HG03575 (cell line): ENCODE results near the gene INPP5F.

Source experiments
- ATAC-seq: cut with Tn5 transposase; IDR thresholded peaks from one replicate; pipeline ENCODE4 v1.9.1; 2021; ENCODE audit not compliant: unreplicated experiment, insufficient number of reproducible peaks, low FRiP score; ENCODE audit errors: extremely low read depth

INPP5F gene

DNA sequence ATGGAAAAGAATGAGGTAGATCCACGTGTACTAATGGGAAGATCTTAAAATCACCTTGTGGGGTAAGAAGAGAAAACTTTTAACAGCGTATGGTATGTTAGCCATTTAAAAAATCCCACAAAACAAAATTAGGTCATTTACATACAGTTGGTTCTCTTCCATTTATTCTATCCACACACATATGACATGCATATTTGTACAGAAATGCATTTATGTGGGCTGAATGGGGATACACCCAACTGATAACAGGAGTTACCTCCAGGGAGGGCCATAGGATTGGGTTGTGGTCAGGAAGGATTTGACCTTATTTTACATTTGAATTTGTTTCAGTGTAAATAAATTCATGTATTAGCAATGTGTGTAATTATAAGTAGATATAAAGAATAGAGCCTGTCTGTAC, 75.3 kb downstream of the INPP5F start:
- no peak for ATAC-seq

DNA sequence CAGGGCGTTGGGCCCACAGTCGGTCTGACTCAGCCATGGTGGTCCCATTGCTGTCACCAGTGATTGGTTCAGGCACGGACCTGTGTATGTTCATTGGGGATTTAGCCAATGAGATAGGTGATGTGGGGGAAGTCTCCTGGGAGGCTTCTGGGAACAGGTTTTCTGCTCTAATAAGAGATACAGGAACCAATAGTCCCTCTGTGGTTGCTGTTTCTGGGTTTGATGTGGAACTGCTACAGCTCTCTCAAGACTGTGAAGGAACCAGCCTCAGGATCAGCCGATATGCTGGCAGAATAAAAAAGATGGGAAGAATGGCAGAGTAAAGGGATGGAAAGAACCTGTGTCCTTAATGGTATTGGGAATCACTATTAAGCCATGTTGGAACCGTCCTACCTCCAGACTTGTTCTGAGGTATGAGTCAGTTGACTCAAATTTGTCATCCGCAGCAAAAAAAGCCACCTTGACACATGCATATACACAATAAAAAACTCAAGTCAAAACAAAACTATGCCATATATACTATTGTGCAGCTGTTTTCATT, 76.2 kb downstream of the INPP5F start:
- ATAC-seq, result no peak

DNA sequence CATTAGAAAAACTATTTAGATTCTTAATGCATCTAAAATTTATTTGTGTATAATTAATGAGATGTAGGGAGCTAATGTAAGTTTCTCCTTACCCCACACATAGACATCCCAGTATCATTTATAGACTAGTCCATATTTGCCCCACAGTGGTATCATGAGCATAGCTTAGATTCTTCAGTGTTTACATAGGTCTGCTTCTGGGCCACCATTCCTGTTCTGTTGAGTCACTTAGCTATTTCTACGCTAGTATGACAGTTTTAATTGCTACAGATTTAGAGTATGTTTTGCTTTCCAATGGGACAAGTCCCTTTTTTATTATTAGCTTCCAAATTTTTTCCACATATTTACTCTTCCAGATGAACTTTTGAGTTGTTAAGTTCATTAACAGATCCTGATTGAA, 77.4 kb downstream of the INPP5F start:
- no peak for ATAC-seq

DNA sequence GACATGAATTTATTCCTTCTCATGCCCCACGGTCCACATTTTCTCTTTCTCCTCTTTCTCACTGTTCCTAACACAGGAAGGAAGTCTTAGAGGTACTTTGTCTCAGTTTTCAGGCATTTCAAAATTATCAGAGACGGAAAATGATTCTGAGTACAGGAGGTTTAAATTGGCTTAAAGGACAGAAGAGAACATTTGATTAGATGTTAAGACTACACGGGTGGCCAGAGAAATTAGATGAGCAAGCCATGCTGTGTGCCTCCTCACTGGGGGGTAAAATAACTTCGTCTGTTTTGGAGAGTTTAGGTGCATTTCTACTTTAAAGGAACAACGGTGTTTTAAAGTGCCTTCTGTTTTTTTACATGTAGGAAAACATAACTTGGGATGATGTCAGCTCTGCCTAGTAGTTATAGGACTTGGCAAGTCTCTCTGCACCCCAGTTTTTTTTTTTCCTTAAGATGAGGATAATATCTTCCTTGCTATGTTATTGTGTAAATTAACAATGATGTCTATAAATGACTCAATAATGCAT, 79.9 kb downstream of the INPP5F start:
- ATAC-seq, result no peak

DNA sequence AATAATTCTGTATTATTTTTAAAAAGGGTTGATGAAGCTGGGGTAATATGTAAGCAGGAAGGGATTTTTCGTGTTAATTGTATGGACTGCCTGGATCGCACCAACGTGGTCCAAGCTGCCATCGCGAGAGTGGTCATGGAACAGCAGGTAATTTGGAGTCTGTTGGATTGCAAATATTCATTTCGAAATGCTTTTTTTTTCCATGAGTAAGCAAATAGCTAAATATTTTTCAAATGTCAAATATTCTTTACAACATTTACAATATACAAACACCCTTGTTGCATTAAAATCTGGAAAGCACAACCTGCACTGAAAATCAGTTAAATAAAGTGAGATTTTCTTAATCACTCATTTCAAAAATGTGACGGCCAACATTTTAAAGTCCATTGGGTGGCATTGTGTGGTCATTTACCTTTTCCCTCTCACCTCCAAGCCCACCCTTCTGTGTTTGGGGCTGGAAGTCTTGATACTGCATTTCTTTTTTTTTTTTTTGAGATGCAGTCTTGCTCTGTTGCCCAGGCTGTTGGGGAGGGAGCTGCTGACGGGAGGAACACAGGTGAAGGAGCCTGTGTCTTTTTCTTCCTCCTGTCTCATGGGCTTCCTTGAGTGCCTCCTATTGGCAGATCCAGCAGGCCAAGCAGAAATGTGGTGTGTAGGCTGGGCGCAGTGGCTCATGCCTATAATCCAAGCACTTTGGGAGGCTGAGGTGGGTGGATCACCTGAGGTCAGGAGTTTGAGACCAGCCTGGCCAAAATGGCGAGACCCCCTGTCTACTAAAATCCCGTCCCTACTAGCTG, 80.7 kb downstream of the INPP5F start:
- no peak for ATAC-seq

DNA sequence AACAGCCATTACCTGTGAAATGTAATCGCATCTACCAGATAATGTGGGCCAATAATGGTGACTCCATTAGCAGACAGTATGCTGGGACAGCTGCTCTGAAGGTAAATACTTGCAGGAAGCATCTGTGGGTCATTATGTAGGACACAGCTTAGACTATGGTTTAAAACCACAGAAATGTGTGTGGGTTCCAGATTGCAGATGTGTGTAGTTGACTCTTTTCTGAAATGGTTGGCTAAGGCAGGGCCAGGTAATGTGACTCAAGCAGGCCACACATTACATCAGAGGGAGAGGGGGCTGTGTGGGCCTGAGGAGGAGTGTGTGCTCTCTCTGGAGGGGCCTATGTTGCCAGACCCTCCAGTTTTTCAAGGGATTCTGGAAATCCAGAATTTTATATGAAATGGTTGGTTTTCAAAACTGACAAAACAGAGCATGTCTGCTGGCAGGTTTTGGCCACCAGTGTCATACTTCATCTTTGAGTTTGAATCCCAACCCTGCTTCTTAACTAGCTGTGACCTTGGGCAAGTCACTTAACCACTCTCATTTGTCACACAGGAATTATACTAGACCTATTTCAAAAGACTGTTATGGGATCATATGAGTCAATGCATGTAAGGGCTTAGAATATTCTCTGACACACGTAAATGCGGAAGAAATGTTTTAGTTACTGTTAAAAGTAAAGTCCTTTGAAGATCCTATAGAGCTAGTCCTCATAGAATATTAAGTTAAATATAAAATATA, 82.3 kb downstream of the INPP5F start:
- ATAC-seq, result no peak

DNA sequence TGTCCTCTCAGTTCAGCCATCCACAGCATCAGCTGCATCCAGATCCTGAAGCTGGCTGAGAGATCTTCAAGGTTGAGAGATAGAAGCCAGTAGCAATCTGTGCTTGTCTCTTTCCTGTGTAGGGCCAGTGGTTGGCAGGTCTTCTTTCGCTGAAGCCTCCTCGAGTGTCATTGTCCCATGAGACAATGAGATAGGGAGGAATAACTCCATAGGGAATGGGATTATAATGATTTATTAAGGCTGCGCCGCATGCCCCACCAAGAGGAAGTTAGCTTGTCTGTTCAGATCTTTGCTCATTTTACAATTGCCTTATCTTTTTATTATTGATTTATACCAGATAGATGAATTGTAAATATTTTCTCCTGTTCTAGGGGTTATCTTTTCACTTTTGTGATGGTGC, 85.3 kb downstream of the INPP5F start:
- ATAC-seq, result no peak

DNA sequence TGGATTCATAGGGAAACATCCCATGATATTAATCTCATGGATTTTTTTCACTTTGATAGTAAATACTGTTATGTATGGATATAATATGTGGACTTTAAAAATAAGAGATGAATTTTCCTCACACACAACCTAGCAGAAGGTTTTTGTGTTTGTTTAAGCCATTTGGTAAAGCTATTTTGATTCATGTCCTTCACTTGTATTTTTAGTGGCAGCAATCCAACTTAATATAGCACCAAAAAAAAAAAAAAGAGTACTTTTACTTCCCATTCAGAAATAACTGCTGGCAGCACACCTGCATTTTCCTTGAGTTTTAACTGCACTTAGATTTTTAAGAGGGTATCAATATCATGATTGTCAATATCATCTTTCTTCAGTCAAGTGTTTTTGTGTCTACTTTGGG, 86.8 kb downstream of the INPP5F start:
- no peak for ATAC-seq

DNA sequence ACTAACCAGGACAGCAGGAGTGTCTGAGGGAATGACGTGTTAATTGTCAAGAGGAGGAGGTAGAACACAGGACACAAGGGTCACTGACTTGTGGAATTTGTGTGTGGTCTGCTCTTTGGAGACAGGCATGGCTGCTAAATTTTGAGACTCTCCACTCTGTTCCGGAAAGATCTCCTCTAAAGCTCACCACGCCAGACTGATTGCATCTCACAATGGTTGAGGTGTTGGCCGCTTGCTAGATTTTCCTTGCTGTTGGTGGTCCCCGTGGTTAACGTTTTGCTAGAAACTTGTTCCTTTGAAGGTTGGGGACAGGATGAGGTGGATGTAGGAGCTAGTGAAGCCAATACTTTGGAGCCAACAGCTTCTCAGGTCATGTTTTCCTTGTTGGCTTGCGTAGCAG, 89.8 kb downstream of the INPP5F start:
- no peak for ATAC-seq

DNA sequence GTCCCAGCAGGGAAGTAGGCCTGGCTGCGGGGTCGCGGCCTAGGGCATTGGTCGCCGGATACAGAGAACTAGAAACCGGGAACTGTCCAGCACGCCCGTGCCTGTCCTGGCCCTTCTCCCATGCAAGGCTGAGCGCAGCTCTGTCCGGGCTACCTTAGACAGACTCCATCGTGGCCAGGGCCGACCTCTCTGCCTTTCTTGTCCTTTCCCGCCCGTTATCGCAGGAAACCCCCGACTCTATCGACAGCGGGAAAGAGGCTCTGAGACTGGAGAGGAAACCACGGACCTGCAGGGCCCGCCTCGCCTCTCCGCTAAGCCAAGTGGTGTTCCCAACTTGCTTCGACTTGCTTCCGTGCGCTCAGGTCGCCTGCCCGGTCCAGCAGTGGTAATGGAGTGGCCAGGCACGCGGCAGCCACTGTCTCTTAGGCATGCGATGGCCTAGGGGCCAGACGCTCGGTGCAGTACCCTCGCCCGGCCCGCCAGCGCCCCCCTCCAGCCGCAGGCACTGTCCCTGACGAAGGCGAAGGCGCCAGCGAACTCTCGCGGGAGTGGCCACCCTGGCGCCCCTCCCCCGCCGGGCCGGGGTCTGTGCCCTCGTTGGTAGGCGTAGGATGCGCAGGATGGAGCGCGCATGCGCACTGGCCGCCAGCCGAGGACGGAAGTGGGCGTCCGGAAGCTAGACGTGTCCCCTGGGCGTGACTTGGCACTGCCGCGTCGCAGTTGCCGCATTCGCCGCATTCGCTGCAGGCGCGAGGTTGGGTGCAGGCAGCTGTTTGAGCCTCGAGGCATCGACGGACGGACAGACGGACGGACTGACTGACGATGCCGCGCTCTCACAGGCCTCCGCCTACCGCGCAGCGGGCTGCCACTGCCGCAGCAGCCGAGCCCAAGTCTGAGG, 92.4 kb downstream of the INPP5F start:
- ATAC-seq, result no peak

DNA sequence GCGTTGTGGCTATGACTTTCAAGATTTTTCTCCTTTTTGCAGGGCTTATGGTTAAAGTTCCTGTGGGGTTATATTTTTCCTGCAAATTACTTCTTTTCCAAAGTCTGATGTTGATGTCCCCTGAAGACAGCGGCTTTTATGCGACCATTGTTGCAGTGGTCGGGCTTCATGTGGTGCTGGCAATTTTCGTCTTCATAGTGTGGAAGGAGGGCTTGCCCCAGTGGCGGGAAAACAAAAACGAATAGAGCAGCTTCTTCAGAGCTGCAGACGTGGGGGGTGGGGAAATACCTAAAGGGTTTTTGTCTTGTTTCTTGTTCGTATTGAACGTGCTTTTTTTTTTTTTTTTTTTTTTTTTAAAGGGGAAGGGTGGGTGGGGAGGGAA, 93.0 kb downstream of the INPP5F start:
- no peak for ATAC-seq

DNA sequence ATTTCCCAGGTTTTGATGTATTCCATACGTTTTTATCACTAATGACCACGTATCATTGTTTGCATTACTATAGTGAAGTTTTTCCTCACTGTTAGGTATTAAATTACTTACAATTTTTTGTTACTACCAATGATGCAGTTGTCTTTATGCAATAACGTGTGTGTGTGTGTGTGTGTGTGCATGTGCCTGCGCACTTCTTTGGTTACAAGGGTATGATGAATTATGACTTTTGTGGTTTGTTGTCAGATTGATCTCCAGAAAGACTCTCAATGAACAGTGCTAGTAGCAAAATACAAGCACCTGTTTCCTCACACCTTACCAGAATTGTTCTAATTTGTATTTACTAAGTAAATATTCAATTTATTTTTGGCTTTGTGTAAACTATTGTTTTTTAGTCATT, 95.3 kb downstream of the INPP5F start:
- no peak for ATAC-seq

DNA sequence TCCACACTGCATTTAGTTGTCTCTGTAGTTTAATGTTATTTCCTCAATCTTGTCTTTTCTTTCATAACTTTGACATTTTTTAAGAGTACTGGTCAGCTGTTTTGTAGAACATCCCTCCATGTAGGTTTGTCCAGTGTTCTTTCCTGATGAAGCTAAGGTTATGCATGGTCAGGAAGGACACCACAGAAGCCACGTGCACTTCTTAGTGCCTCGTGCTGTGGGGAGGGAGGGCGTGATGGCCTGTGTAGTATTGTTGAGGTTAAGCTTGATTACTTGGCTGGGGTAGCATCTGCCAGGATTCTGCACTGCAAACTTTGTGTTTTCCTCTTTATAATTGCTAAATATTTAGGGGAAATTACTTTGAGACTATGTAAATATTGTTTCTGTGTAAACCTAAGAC, 98.4 kb downstream of the INPP5F start:
- no peak for ATAC-seq

DNA sequence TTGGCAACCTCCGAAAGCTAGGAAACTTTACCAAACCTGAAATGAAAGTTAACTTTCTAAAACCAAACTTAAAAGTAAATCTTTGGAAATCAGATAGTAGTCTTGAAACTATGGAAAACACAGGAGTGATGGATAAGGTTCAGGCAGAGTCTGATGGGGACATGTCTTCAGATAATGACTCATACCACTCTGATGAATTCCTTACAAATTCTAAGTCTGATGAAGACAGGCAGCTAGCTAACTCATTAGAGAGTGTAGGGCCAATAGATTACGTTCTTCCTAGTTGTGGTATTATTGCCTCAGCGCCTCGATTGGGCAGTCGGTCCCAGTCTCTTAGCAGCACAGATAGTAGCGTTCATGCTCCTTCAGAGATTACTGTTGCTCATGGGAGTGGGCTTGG, 100.9 kb downstream of the INPP5F start:
- no peak for ATAC-seq

DNA sequence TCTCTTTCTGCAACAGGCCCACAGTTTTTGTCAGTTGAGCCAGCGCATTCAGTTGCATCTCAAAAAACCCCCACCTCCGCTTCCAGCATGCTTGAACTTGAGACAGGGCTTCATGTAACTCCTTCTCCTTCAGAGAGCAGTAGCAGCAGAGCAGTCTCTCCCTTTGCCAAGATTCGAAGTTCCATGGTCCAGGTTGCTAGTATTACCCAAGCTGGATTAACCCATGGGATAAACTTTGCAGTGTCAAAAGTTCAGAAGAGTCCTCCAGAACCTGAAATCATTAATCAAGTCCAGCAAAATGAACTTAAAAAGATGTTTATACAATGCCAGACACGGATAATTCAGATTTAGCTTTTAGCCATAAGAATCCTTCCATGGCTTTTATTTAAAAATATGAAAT, 101.6 kb downstream of the INPP5F start:
- no peak for ATAC-seq

DNA sequence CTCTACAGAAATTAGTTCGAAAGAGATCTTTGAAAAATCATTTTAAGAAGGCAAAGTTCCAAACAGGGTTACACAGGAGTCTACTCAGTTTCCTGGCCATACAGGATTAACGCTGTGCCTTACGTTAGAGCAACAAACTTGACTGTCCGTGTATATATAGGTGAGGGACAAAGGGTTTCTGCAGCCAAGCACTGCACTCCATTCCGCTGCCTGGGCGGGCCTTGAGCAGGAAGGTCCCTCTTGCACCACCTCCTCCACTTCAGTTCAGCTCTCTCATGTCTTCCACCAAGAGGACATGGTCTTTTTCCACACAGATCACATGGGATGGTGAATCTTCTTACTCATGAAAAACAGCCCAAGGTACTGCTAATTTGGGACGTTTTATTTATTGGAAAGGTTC, 103.6 kb downstream of the INPP5F start:
- ATAC-seq, result no peak

DNA sequence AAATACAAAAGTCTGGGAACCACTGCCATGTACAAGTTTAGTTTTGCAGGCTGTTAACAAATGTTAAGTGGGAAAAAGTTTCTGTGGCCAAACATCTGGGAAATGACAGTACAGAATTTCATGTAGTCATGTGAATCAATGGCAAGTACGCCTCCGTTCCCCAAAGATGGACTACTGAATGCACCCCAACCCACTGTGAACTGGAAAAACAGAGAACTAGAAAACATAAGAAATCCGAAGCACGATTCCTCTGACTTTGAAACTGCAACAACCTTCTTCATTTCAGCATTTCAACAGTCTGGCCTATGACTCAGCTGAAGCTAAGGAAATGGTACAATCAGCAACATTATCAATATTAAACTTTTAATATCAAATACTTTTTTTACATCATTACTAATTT, 105.0 kb downstream of the INPP5F start:
- ATAC-seq, result no peak

DNA sequence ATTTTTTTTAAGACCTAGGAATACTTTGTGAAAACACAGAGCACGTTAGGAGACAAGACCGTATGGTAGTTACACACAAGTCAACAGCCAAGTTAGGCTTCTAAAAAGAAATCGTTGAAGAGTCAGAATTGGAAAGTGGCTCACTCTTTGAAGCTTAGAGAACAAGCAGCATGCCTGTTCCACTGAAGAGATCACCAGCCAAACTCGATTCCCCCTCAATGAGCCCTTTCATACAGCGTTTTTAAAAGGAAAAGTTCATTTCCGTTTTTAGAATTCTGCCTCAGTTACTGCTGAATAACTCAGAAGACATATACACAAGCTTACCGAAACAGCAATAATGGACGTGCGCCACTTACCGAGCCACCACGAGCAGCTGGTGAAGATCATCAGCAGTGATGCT, 105.8 kb downstream of the INPP5F start:
- no peak for ATAC-seq

DNA sequence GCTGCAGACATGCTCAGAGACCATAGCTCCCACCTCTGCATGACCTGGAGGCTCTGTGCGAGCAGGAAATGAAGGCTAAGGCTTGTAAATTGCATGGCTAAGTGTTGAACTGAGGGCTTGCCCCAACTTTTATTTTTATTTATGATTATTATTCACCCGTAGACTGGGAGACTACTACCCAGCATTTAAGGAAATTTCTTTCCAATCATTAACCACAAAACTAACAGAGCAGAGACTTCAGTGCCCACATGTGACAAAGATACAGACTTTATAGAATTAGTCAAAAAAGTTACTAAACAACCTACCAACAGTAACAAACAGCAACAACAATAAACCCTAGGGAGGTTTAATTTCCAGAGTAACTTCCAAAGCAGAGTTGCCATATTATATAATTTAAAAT, 107.1 kb downstream of the INPP5F start:
- ATAC-seq, result no peak
